PC-3 (cell line): ENCODE results near the gene PLIN4. TPM values are rescaled to one million over a fixed set of nuclear protein-coding genes. Genes with fewer than 3 reads are reported as not detected.

Experiments
- ATAC-seq: fragments of 200-7000 bp; cut with Tn5 transposase; 2 replicates; pipeline ENCODE4 v1.9.1; 2020; ENCODE audit warnings: mild to moderate bottlenecking, moderate library complexity
- BruUV-seq: library from RNA; stranded (reverse); fragments of 400-500 nt; replicated peaks from 2 replicates; lab custom pipeline; 2021; lab: Mats Ljungman, UMichigan
- CTCF ChIA-PET: fragments of 300-600 bp; sonication (Branson Sonifier 250); formaldehyde crosslinking; loops from one replicate; lab custom pipeline; 2022; ENCODE audit warnings: antibody characterized with exemption; lab: Charles Lee
- POLR2A ChIA-PET: fragments of 300-600 bp; sonication (Branson Sonifier 250); formaldehyde crosslinking; loops from one replicate; lab custom pipeline; 2022; ENCODE audit warnings: antibody characterized with exemption; ENCODE audit not compliant: unreplicated experiment; lab: Charles Lee
- DNase-seq: peaks from one replicate; pipeline ENCODE4 v3.0.0-alpha.2; 2015
- H2AFZ ChIP-seq: fragments of 300-600 bp; sonication (generic); 2 replicates; pipeline ENCODE4 v1.6.0; 2016; ENCODE audit warnings: antibody characterized with exemption, low read length
- H3F3A ChIP-seq: fragments of 300-600 bp; sonication (generic); one replicate; pipeline ENCODE4 v1.6.0; 2017; ENCODE audit warnings: antibody characterized with exemption, low read length, control low read depth, mild to moderate bottlenecking; ENCODE audit not compliant: unreplicated experiment
- H3K27ac ChIP-seq: fragments of 300-600 bp; sonication (generic); 2 replicates; pipeline ENCODE4 v1.5.1; 2016; ENCODE audit warnings: mild to moderate bottlenecking, low read length
- H3K27me3 ChIP-seq: fragments of 300-600 bp; sonication (generic); 2 replicates; pipeline ENCODE4 v1.6.1; 2016; ENCODE audit warnings: low read length, mixed read lengths
- H3K36me3 ChIP-seq: fragments of 300-600 bp; sonication (generic); 2 replicates; pipeline ENCODE4 v1.6.1; 2016; ENCODE audit warnings: low read depth, mixed run types, low read length, mixed read lengths
- H3K4me1 ChIP-seq: fragments of 300-600 bp; sonication (generic); 2 replicates; pipeline ENCODE4 v1.5.1; 2016; ENCODE audit warnings: low read length; ENCODE audit not compliant: insufficient read depth
- H3K4me2 ChIP-seq: fragments of 300-600 bp; sonication (generic); 2 replicates; pipeline ENCODE4 v1.6.0; 2016; ENCODE audit warnings: low read length
- H3K4me3 ChIP-seq: fragments of 300-600 bp; sonication (generic); 2 replicates; pipeline ENCODE4 v1.5.1; 2016; ENCODE audit warnings: mild to moderate bottlenecking, low read length, mixed read lengths
- H3K79me2 ChIP-seq: fragments of 300-600 bp; sonication (generic); 2 replicates; pipeline ENCODE4 v1.6.1; 2017; ENCODE audit warnings: low read length, mixed read lengths
- H3K9ac ChIP-seq: fragments of 300-600 bp; sonication (generic); 2 replicates; pipeline ENCODE4 v1.6.0; 2016; ENCODE audit warnings: mild to moderate bottlenecking, low read length
- H3K9me2 ChIP-seq: fragments of 300-600 bp; sonication (generic); replicated peaks from 2 replicates; pipeline ENCODE4 v1.6.1; 2016; ENCODE audit warnings: mixed run types, low read length, mixed read lengths
- H3K9me3 ChIP-seq: fragments of 300-600 bp; sonication (generic); 2 replicates; pipeline ENCODE4 v1.6.1; 2016; ENCODE audit warnings: low read length, mixed read lengths
- H4K20me1 ChIP-seq: fragments of 300-600 bp; sonication (generic); 2 replicates; pipeline ENCODE4 v1.6.1; 2016; ENCODE audit warnings: low read length, mixed read lengths
- EZH2 ChIP-seq: fragments of 300-600 bp; sonication (generic); IDR thresholded peaks from one replicate; pipeline ENCODE4 v1.6.1; 2017; ENCODE audit warnings: antibody characterized with exemption, mild to moderate bottlenecking, low read length; ENCODE audit not compliant: unreplicated experiment
- EZH2phosphoT487 ChIP-seq: fragments of 300-600 bp; sonication (generic); IDR thresholded peaks from 2 replicates; pipeline ENCODE4 v1.6.1; 2018; ENCODE audit warnings: mild to moderate bottlenecking, antibody characterized with exemption, low read length, borderline replicate concordance
- intact Hi-C: fragments of 100-400 bp; cut with micrococcal nuclease; formaldehyde crosslinking; loops from 2 replicates; pipeline ENCODE4 v1.9.0; 2023
- total RNA-seq: library from RNA; depleted of rRNA; stranded (reverse); fragments of >200 nt; gene quantifications from 2 replicates; pipeline ENCODE4 v1.2.3, GENCODE V29; 2014
- TF ChIP-seq, protein P1 (sequence below): fragments of 300-600 bp; sonication (generic); conservative IDR thresholded peaks from 2 replicates; pipeline ENCODE4 v1.5.1; 2017; ENCODE audit warnings: antibody characterized with exemption, low read depth, mild to moderate bottlenecking, low read length

PLIN4 gene
- total RNA-seq, 1 experiment from 2014 or later: 9.1 TPM

DNA sequence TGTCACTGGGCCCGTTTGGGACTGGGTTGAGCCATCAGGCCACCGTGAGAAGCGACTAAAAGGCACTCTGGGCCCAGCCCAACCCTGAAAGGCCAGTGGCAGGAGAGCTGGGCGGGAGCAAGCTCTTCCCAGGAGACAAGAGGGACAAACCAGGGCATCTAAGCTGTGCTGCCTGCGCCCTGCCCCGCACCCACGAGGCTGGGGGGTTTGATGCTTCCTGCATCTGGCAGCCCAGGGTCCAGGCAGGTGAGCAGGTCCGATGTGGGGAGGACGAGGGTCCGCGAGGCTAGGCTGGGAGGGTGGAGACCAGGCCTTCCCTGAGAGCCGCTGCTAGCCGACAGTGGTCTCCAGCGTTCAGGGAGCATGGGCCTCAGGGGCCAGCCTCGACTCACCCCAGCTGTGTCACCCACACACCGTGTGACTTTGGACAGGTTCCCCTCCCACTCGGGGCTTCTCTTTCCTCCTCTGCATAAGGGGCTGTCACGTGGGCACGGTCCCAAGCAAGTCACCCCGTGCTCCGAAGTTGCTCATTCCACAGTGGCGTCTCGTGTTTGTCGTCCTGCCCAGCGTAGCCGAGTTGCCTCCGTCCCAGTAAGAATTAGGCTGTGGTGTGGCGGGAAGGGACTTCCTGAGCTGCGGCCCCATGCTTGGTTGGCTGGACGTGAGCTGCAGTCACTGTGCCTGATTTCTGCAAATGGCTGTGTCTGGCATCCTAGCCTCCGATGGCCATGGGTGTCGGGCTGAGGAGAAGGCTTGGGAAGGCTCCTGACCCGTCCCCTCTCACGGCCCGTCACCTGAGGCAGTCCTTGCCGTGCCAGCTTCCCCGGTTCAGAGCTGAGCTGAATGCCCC is 15.8 kb downstream of the PLIN4 start:
- Histone ChIP-seq H3K4me3 (no peak overlapping the region), H3K9ac (no peak overlapping the region), H2AFZ (no peak overlapping the region), H3K79me2 (no peaks in the 10 kb centered on the region), H3K27ac (no peak overlapping the region), H4K20me1 (no peaks in the 10 kb centered on the region), H3K27me3 (no peaks in the 10 kb centered on the region), H3K9me3 (no peaks in the 10 kb centered on the region), H3K36me3 (peaks cover 5% of the 10 kb centered on the region; the same call in 1 of the 2 replicates), H3K4me1 (peaks cover 8% of the 10 kb centered on the region), H3K4me2 (no peak overlapping the region), H3K9me2 (no peaks in the 10 kb centered on the region), H3F3A (no peaks in the 10 kb centered on the region)
- DNase-seq: no peak
- BruUV-seq: no TSS peak
- no peak for ATAC-seq
- ChIA-PET POLR2A (interaction anchor here (0.7 kb wide), 1 partner anchor 33 kb away, joined by 3 read pairs; the partner anchor contains the start of gene PLIN5), CTCF (no interaction called here)
- TF ChIP-seq, protein P1, sequence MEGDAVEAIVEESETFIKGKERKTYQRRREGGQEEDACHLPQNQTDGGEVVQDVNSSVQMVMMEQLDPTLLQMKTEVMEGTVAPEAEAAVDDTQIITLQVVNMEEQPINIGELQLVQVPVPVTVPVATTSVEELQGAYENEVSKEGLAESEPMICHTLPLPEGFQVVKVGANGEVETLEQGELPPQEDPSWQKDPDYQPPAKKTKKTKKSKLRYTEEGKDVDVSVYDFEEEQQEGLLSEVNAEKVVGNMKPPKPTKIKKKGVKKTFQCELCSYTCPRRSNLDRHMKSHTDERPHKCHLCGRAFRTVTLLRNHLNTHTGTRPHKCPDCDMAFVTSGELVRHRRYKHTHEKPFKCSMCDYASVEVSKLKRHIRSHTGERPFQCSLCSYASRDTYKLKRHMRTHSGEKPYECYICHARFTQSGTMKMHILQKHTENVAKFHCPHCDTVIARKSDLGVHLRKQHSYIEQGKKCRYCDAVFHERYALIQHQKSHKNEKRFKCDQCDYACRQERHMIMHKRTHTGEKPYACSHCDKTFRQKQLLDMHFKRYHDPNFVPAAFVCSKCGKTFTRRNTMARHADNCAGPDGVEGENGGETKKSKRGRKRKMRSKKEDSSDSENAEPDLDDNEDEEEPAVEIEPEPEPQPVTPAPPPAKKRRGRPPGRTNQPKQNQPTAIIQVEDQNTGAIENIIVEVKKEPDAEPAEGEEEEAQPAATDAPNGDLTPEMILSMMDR: no peak
- TF ChIP-seq EZH2phosphoT487 (no peak), EZH2 (no peak)
- intact Hi-C loops: no loop called here

DNA sequence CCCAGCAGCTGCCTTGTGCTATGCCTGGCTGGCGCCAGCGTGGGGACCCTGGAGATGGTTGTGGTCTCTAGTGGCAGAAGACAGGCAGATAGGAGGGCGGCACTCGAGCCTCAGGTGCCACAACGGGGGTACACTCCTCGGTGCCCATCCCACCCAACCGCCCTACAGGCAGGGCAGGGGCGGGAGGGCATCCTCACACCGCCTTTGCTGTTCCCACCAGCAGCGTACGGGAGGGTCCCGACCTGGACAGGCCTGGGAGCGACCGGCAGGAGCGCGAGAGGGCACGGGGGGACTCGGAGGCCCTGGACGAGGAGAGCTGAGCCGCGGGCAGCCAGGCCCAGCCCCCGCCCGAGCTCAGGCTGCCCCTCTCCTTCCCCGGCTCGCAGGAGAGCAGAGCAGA is 16.6 kb downstream of the PLIN4 start:
- no peak overlapping the region for H3K9ac ChIP-seq
- H3K36me3 ChIP-seq: peaks cover 5% of the 10 kb centered on the region; the same call in 1 of the 2 replicates
- CTCF ChIA-PET: no interaction called here
- H3K27ac ChIP-seq: no peak overlapping the region
- H2AFZ ChIP-seq: no peak overlapping the region
- TF ChIP-seq EZH2phosphoT487 (no peak), EZH2 (no peak)
- TF ChIP-seq, protein P1: no peak
- H3K4me1 ChIP-seq: peaks cover 6% of the 10 kb centered on the region
- no peak overlapping the region for H3K4me2 ChIP-seq
- DNase-seq (no peak), ATAC-seq (no peak)
- BruUV-seq: no TSS peak
- no peaks in the 10 kb centered on the region for H3K9me2 ChIP-seq
- POLR2A ChIA-PET: no interaction called here
- no peaks in the 10 kb centered on the region for H3K79me2 ChIP-seq
- no peaks in the 10 kb centered on the region for H3F3A ChIP-seq
- no peaks in the 10 kb centered on the region for H3K27me3 ChIP-seq
- intact Hi-C loops: no loop called here
- no peak overlapping the region for H3K4me3 ChIP-seq
- no peaks in the 10 kb centered on the region for H3K9me3 ChIP-seq
- H4K20me1 ChIP-seq: no peaks in the 10 kb centered on the region
